H7 (cell line): ENCODE results near the gene SLC22A2. TPM values are rescaled to one million over a fixed set of nuclear protein-coding genes. Genes with fewer than 3 reads are reported as not detected.

Experiments used
- DNase-seq: peaks from one replicate; pipeline ENCODE4 v3.0.0; 2012
- H3K27me3 ChIP-seq: 2 replicates; pipeline ENCODE4 v1.6.0; 2011; ENCODE audit warnings: mild to moderate bottlenecking, low read length; ENCODE audit not compliant: control insufficient read depth, insufficient read depth
- H3K36me3 ChIP-seq: replicated peaks from 2 replicates; pipeline ENCODE4 v1.5.1; 2011; ENCODE audit warnings: low read length; ENCODE audit not compliant: control insufficient read depth, insufficient read depth
- H3K4me3 ChIP-seq: 2 replicates; pipeline ENCODE4 v1.5.1; 2011; ENCODE audit warnings: low read depth, mild to moderate bottlenecking, control low read depth, low read length, moderate library complexity; ENCODE audit not compliant: insufficient read depth
- total RNA-seq: library from RNA; depleted of rRNA; stranded (reverse); fragments of >200 nt; shearing (Covaris generic); gene quantifications from 2 replicates; pipeline ENCODE4 v1.2.3, GENCODE V29; 2014

The SLC22A2 gene
- total RNA-seq, 1 experiment from 2014 or later = 0.42 TPM

DNA sequence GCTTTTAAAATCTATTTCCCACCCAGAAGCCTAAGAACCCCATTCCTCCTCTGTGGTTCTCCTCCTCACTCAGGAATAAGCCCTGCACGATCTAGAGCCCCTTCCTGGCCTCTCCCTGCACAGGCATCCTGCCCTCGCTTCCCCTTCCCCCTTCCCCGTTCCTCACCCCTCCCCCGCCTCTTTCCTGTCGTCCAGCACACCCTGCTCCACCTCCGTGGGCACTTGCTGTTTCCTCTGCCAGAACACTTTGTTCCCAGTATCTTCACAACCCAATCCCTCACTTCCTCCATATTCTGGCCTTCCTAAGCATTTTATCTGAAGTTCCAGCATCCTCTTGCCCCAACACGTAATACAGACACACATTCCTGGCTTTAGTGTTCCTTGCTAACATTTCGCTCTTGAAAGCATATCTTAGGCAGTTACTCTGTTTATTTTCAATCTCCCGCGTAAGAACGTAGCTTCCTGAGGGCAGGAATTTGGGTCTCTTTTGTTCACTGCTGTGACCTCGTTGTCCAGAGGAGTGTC is 20.2 kb upstream of the SLC22A2 start:
- Histone ChIP-seq H3K4me3 (no peak overlapping the region), H3K27me3 (no peaks in the 10 kb centered on the region), H3K36me3 (no peaks in the 10 kb centered on the region)
- DNase-seq = no peak

DNA sequence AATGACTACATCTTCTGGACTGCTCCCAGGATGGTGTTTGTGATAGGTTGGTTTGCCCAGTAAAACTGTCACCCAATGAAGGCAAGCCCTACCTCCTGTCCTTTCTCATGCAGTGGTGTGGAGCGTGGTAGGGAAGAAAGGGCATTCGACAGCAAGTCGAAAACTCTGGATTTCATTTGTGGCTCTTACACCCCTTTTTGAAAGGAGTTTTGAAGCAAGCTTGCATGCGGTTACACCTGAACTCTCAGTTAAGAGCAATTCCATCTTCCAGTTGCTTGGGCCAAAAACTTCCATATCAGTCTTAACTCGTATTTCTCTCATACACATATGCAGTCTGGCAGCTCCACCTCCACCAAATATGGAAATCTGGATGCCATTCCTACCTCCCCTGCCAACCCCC is 19.7 kb upstream of the SLC22A2 start:
- H3K36me3 ChIP-seq = no peaks in the 10 kb centered on the region
- no peak overlapping the region for H3K4me3 ChIP-seq
- no peak for DNase-seq
- no peaks in the 10 kb centered on the region for H3K27me3 ChIP-seq

- Histone ChIP-seq H3K36me3 (no peaks in the 10 kb centered on the region), H3K27me3 (no peaks in the 10 kb centered on the region), H3K4me3 (no peak overlapping the region)
- no peak for DNase-seq
Measured at GRCh38 chr6:160277546-160277945, 18.9 kb upstream of the SLC22A2 start.

DNA sequence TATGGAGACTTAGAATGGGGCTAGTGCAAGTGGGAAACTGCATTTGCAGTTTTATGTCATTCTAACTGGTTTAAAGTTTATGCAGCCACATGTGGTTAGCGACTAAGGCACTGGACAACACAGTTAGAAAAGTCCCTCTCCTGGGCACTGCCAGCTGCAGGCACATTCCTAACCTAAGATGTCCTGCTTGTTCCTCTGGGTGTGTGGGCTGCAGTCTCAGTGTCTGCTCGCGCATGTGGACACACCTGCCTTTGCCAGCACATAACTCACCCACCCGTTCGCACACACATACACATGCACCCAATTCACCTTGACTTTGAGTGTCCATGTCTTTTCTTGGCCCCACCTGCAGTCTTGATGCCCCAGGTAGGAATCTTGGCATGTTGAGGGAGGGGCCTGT is 18.5 kb upstream of the SLC22A2 start:
- no peaks in the 10 kb centered on the region for H3K36me3 ChIP-seq
- no peak for DNase-seq
- no peaks in the 10 kb centered on the region for H3K27me3 ChIP-seq
- H3K4me3 ChIP-seq = no peak overlapping the region

DNA sequence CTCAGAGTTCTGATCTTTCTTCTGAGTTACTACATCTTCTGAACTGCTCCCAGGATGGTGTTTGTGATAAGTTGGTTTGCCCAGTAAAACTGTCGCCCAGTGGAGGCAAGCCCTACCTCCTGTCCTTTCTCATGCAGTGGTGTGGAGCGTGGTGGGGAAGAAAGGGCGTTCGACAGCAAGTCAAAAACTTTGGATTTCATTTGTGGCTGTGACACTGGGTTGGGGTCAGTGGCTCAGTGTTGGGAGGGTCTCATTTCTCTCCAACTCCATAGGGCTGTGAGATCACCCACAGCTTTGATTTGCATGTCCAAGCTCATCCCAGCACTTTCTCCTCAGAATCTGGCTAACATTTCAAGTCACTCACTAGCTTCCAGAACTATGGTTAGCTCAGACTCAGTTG is 17.5 kb upstream of the SLC22A2 start:
- no peak for DNase-seq
- H3K36me3 ChIP-seq = no peaks in the 10 kb centered on the region
- H3K27me3 ChIP-seq = no peaks in the 10 kb centered on the region
- no peak overlapping the region for H3K4me3 ChIP-seq

DNA sequence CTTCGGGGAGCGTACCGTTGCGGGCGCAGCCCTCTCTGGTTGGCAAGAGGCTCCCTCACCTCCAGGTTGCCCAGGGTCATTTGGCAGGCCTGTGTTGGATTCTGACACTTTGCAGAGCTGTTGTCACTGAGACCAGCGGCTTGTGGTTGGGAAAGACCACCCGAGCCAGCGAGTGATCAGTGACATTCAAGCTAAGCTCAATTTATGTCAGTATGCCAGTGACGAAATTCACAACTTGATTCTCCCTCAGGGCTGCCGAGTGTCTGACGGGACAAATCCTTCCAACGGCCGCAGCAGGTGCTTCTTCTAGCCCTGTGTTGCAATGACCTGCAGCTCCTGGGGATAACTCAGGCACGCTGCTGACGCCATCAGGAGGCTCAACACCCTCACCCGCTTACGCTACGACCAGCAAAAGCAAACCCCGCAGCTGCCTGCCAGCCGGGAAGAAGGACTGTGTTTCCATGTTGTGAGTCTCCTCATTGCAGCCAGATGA is 16.9 kb upstream of the SLC22A2 start:
- Histone ChIP-seq H3K4me3 (no peak overlapping the region), H3K36me3 (no peaks in the 10 kb centered on the region), H3K27me3 (no peaks in the 10 kb centered on the region)
- no peak for DNase-seq

DNA sequence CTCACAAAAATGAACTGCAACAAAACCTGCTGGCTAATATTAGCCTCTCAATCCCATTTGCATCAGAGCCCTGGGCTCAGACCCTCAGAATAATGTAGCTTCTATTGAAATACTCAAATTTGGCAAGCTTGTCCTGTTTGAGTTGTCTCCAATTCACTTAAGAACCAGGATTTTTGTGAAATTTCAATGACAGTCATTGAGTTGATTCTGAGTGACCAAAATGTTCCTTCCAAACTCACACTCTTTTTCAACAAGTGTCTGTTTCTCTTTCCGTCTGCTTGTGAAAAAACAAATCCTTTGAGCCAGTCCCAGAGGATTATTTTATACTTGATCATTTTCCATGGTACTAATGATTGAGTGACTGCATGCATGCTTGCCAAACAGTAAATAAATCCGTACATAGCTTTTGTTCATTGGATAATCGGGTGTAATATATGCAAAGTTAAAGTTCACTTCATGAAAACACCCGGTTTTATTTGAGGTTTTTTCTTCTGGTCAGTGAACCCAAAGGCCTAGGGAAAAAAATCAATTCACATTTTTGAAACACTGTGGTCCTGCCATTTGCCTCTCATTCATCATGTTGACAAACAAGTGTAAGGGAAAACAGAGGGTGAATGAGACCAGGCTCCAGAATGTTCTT is 16.4 kb upstream of the SLC22A2 start:
- H3K4me3 ChIP-seq = no peak overlapping the region
- no peaks in the 10 kb centered on the region for H3K27me3 ChIP-seq
- no peaks in the 10 kb centered on the region for H3K36me3 ChIP-seq

DNA sequence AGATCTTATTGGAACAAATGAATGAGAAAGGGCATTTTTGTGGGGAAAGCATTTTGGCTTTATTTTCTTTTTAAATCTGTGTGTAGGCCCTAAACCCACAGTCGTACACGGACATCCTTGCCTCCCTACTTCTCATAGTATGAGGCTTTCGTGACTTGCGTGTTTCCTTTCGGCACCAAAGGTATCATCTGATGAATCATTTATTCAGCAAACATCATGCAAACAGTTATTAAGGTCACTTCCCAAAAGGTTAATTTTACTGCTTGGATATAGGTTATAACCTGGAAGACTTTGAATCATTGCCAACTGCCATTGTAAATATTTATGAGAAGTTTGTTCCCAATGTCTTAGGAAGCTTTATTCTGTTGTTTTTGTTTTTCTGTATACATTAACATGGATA is 15.1 kb upstream of the SLC22A2 start:
- H3K36me3 ChIP-seq = no peaks in the 10 kb centered on the region
- DNase-seq = no peak
- no peak overlapping the region for H3K4me3 ChIP-seq
- H3K27me3 ChIP-seq = no peaks in the 10 kb centered on the region

More for the DNA sequence above, 16.4 kb upstream of the SLC22A2 start:
- no peak for DNase-seq

- Histone ChIP-seq H3K27me3 (no peaks in the 10 kb centered on the region), H3K4me3 (no peak overlapping the region), H3K36me3 (no peaks in the 10 kb centered on the region)
- no peak for DNase-seq
Measured at GRCh38 chr6:160273196-160273595, 14.6 kb upstream of the SLC22A2 start.

DNA sequence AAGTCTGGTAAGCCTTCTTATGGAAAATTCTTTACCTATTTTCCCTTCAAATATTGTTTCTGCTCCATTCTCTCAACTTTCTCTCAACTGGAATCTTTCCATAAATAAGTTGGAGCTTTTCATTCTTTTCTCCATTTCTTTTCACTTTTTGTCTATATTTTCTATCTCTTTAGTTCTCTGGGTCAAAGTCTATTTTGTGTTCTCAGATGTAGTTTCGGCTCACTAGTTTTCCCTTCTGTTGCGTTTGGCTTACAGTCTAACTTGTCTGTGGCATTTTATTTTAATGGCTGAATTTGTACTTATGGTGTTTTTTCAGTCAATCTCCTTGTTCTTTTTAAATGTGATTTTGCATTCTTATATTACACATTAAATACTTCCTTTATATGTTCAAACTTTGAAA is 14.1 kb upstream of the SLC22A2 start:
- Histone ChIP-seq H3K36me3 (no peaks in the 10 kb centered on the region), H3K4me3 (no peak overlapping the region), H3K27me3 (no peaks in the 10 kb centered on the region)
- no peak for DNase-seq

- H3K4me3 ChIP-seq = no peak overlapping the region
- DNase-seq = no peak
Measured at GRCh38 chr6:160270347-160270746, 11.7 kb upstream of the SLC22A2 start.

GRCh38 chr6:160269771-160270170 is 11.2 kb upstream of the SLC22A2 start:
- no peak for DNase-seq
- Histone ChIP-seq H3K4me3 (no peak overlapping the region), H3K36me3 (no peaks in the 10 kb centered on the region), H3K27me3 (no peaks in the 10 kb centered on the region)

More at GRCh38 chr6:160270347-160270746, 11.7 kb upstream of the SLC22A2 start:
- no peaks in the 10 kb centered on the region for H3K27me3 ChIP-seq
- H3K36me3 ChIP-seq = no peaks in the 10 kb centered on the region

DNA sequence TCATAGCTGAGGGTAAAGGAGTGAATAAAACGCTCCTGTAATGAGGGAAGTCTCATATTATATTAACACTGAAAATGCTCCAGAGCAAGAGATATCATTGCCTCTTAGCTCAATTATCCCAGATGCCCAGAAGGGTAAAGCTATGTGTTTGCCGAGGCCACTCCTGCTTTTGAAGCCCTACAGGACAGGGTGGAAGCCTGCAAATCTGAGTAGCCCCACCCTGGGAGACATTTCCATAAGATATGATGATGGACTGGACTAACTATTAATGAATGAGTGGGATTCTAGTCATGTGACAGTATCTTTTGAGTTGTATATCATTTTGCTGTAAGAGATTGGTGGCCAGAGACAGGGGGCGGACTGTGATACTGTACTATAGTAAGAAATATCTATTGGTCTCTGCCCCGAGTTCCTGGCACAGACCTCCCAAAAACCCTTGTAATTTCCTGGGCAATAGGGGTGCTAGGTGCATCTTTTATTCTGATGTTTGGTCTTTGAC is 10.5 kb upstream of the SLC22A2 start:
- H3K4me3 ChIP-seq = no peak overlapping the region
- DNase-seq = no peak
- no peaks in the 10 kb centered on the region for H3K36me3 ChIP-seq
- H3K27me3 ChIP-seq = no peaks in the 10 kb centered on the region

GRCh38 chr6:160267102-160267501 is 8.5 kb upstream of the SLC22A2 start:
- no peak for DNase-seq
- Histone ChIP-seq H3K36me3 (no peaks in the 10 kb centered on the region), H3K4me3 (no peak overlapping the region), H3K27me3 (no peaks in the 10 kb centered on the region)

DNA sequence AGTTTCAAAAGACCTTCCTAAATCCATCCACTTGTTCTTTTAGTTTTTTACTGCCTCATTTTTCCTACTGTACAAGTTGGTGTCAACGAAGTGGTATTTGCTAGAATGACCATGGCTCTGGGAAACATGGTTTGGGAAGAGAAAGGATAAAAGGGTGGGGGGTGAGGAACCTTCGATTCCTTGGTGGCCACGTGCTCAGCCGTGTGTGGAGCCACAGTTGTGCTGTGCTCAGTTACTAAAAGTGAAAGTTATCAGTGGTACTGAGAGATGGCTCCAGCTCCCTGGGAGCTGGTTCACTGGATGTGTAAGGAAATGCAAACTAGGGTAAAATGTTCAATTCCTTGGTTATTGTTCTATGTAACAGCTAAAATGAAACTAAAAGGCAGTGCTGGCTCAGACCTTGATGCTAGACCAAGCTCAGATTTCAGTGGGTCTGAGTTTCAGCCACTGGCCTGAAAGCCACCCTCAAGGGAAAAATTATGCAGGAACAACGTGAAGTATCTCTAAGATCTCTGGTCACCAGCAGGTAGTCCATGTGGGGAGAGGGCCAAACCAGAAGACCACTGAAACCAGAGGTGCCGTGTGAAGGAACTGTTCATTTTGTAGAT is 7.4 kb upstream of the SLC22A2 start:
- Histone ChIP-seq H3K27me3 (no peaks in the 10 kb centered on the region), H3K4me3 (no peak overlapping the region), H3K36me3 (no peaks in the 10 kb centered on the region)
- no peak for DNase-seq
